ENCODE measurements around the gene SMAD6.

DNA sequence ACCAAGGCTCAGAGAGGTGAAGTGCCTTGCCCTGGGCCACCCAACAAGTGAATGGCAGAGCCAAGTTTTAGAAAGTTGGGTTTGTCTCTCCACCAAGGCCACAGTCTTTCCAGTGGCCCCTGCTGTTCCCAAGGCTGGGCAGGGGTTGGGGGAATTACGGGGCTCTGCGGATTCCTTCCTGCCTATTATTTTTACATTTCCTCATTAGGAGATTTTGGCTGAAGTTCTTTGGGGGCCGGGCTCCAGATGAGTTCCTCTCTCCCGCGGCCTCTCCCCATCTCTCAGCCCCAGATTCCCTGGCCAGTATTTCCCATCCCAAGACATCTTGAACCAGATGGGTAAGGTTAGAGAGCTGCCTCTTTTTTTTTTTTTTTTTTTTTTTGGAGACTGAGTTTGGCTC, 44.0 kb upstream of the SMAD6 start:
- TF ChIP-seq, protein P1, sequence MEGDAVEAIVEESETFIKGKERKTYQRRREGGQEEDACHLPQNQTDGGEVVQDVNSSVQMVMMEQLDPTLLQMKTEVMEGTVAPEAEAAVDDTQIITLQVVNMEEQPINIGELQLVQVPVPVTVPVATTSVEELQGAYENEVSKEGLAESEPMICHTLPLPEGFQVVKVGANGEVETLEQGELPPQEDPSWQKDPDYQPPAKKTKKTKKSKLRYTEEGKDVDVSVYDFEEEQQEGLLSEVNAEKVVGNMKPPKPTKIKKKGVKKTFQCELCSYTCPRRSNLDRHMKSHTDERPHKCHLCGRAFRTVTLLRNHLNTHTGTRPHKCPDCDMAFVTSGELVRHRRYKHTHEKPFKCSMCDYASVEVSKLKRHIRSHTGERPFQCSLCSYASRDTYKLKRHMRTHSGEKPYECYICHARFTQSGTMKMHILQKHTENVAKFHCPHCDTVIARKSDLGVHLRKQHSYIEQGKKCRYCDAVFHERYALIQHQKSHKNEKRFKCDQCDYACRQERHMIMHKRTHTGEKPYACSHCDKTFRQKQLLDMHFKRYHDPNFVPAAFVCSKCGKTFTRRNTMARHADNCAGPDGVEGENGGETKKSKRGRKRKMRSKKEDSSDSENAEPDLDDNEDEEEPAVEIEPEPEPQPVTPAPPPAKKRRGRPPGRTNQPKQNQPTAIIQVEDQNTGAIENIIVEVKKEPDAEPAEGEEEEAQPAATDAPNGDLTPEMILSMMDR (conservative IDR thresholded peaks at IDR 0.05 in 1 of 2, IDR thresholded peaks at IDR 0.05 in 1 of 2; ENCODE audit: low read depth in 1 of 2, low read length in 2 of 2), result no peak
- TF ChIP-seq EZH2 (IDR thresholded peaks at IDR 0.05; ENCODE audit: low read length, missing control alignments), result no peak

Data from fibroblast of lung (primary cell).